Daoy (cell line): ENCODE measurements around the gene MOV10L1. TPM values are rescaled to one million over a fixed set of nuclear protein-coding genes. Genes with fewer than 3 reads are reported as not detected.

ENCODE experiments used
- DNase-seq: peaks from one replicate; pipeline ENCODE4 v3.0.0-alpha.2; 2015; ENCODE audit warnings: low read depth
- total RNA-seq: library from RNA; depleted of rRNA; stranded (reverse); fragments of >200 nt; shearing (Covaris generic); gene quantifications from 2 replicates; pipeline ENCODE4 v1.2.3, GENCODE V29; 2014

Gene MOV10L1
- total RNA-seq, 1 experiment from 2014 or later = 0.11 TPM

DNA sequence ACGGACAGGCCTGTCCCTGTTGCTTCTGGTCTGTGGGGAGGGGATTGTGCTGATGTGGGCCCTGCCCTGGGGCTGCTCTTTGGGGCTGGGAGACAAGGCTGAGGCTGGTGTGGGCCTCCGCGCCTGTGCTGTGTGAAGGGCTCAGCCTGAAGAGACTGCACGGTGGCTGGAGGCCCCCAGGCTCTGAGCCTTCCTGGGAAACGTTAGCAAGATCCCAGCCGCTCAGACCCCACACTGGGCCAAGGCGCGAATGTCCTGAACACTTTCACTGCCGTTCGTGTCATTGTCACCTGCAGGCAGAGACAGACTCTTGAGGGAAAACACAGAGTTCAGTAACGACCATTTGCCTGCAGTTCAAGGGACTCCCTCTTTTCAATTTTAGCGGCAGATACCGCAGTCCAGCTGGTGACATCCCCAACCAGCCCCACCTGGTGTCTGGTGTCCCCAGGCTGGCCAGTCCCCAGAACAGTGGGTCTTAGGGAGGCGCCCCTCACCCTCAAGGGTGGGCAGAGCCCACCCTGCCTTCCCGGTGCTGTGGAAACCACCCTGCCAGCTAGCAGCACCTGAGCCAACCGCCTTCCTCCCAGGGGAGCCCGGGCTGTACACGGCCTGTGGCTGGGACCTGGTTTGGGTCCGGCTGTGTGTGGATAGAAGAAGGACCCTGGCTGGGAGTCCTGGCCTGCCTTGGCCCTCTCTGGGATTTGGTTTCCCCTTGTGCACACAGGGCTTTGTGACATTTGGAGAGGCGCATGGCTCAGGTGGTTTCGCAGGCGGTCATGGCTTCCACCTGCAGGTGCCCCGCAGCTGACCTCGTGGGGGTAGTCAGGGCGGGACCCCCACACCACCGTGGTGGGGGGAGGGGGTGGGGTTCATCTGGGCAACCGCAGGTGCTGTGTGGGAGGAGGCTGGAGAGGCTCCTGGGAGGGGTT, 86.4 kb downstream of the MOV10L1 start:
- DNase-seq = no peak

DNA sequence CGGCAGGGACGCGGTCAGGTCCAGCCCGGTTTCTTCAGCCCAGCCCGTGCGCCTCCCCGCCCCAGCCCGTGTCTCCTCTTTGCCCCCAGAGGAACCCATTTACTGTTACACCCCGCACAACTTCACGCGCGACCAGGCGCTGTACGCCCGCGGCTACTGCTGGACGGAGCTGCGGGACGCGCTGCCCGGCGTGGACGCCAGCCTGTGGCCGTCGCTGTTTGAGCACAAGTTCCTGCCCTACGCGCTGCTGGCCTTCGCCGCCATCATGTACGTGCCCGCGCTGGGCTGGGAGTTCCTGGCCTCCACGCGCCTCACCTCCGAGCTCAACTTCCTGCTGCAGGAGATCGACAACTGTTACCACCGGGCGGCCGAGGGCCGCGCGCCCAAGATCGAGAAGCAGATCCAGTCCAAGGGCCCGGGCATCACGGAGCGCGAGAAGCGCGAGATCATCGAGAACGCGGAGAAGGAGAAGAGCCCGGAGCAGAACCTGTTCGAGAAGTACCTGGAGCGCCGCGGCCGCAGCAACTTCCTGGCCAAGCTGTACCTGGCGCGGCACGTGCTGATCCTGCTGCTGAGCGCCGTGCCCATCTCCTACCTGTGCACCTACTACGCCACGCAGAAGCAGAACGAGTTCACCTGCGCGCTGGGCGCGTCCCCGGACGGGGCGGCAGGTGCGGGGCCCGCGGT, 87.2 kb downstream of the MOV10L1 start:
- no peak for DNase-seq

GRCh38 chr22:50177537-50178470, 88.0 kb downstream of the MOV10L1 start:
- no peak for DNase-seq

DNA sequence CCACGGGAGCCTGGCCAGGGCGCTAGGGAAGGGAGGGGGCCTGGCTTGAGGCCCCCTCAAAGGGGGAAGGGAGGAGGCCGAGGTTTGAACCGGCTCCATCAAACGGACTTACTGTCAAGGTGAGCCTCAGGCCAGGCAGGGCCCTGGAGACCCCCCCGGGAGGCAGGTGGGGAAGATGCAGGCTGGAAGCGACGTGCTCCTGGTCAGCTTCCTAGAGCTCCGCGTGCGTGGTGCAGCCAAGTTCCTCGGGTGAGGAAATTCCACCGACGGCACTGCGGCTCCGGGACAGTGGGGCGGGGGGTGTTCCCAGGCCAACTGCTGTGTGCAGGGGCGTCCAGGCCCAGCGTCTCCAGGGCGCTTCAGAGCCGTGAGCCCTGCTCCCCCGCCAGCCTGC, 88.7 kb downstream of the MOV10L1 start:
- no peak for DNase-seq

GRCh38 chr22:50178871-50179869, 89.4 kb downstream of the MOV10L1 start:
- no peak for DNase-seq

DNA sequence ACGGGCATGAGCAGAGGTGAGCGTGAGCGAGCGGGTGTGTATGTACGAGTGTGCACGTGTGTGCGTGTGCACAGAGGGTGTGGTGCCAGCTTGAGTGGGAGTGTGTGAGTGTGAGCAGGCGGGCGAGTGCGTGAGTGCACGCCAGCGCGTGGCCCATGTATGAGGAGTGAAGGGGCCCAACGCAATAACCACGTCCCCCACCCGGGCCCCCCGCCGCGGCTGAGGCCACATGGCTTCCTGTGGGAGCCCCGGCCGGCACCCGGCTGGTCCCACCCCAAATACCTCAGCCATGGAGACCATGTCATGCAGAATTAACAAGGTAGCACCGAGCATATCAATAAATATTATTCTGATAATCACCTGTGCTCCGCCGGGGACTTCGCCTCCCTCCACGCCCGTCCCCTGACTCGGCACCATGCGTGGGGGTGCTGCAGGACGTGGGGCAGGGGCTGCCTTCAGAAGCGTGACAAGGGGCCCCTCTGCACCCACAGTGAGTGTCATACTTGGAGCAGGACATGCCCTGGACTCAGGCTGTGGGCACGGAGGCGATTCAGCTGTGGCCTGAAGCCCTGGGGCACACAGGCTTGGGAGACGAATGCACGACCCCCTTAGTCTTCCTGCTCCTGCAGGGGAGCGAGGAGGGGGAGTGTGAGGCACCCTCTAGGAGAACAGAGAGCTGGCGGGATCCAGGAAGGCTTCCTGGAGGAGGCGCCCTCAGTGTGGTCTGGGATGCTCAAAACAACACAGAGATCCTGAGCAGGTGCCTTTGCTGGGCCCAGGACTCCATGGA, 90.3 kb downstream of the MOV10L1 start:
- DNase-seq = no peak

- no peak for DNase-seq
Observed at GRCh38 chr22:50180727-50181521, 91.1 kb downstream of the MOV10L1 start.

- no peak for DNase-seq
Observed at GRCh38 chr22:50182176-50183081, 92.6 kb downstream of the MOV10L1 start.

DNA sequence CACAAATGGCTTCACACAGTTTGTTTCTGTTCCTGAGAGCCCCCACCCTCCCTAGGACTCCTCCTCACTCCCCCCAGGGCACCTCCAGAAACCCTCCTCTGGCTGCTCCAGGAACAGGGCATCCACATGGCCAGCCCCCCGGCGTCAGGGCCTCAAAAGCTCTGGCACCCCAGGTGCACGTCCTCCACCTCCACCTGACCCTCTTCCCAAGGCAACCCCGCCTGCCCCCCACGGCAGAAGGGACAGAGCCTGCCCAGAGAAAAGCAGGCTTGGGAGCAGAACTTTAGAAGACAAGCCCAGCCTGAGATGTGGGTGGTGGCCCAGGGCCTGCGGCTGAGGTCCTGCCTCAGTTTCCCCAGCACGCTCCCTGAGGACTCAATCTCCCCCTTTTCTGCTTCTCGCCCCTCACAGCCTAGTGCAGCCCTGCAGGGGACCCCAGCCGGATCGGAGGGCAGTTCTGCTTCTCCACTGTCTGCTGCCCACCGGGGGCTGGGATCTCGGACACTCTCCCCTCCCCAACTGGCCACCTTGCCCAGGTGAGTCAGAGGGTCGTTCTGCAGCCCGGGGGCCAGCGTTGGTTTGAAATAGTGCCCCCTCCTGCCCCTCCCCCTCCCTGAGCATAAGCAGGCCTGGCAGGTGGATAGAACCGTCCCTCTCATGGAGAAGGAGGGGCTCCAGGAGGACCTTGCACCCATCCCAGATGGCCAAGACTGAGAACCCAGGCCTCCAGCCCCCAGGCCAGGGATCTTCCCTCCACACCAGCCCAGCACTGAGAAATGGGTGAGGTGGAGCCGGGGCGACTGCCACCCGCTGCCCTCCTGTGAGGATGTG, 93.5 kb downstream of the MOV10L1 start:
- no peak for DNase-seq

GRCh38 chr22:50184004-50184901, 94.4 kb downstream of the MOV10L1 start:
- DNase-seq = no peak

DNA sequence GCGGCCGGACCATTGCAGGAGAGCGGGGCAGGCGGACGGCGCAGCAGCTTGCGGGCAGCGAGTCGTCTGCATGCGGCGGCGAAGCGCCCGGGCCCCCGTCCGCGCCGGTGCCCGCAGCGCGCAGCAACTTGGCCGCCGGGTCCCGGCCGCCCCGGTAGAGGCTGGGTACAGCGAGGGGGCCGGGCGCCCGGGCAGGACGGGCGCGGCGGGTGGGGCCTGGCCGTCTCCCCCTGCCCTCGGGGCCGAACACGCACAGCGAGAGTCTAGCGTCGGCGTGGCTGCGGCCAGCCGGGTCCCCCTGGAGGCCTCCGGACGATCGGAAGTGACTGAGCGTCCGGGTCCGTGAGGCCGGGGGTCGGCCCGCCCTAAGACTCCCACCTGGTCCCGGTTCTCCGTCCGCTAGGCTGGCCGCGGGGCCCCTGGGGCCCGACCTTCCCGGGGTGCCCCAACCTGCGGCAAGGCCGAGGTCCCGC, 95.1 kb downstream of the MOV10L1 start:
- DNase-seq = no peak

GRCh38 chr22:50185375-50186087, 95.7 kb downstream of the MOV10L1 start, which contains the start of gene TRABD:
TRABD (plus strand) TSS chr22:50185913; CDS start chr22:50193061, 7,148 bp downstream.
- DNase-seq = peak; percentile 94

- DNase-seq = no peak
Observed at GRCh38 chr22:50186181-50186714, 96.4 kb downstream of the MOV10L1 start.

DNA sequence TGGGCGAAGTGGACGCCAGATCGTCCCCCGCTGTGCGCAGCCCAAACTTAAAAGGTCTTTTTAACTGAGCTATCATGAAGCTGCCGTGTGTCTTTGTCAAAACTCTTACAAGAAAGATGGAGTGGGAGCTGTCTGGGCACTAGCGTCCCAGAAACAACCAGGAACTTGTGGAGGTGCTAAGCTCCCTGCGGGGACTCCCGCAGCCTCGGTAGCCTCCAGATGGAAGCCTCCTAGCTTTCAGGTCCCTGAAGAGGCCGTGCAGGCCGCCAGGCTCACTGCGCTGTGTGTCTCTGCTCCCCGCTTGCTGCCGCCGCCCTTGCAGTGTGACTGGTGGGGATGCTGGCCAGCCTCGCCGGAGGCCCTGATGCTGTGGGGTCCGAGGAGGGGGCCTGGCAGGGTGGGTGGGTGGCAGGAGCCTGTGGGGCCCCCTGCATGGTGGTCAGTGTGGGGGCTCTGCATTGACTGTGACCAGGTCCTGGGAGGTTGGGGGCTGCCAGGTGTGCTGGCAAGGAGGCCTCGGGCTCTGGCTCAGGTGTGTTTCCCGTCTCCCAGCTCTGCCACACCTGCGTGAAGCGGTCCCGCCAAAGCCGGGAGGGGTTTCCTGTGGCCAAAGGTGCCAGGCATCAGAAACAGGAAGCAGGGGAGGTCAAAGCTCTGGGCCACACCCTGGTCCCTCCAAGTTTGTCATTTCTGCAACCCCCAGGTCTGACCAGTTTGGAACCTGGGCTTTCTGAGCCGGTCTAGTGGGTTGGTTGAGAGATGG, 97.1 kb downstream of the MOV10L1 start:
- no peak for DNase-seq
